ENCODE data around the gene CACNA1C.

CACNA1C gene

GRCh38 chr12:2301531-2302461, 249.0 kb downstream of the CACNA1C start:
- no peak for DNase-seq

DNA sequence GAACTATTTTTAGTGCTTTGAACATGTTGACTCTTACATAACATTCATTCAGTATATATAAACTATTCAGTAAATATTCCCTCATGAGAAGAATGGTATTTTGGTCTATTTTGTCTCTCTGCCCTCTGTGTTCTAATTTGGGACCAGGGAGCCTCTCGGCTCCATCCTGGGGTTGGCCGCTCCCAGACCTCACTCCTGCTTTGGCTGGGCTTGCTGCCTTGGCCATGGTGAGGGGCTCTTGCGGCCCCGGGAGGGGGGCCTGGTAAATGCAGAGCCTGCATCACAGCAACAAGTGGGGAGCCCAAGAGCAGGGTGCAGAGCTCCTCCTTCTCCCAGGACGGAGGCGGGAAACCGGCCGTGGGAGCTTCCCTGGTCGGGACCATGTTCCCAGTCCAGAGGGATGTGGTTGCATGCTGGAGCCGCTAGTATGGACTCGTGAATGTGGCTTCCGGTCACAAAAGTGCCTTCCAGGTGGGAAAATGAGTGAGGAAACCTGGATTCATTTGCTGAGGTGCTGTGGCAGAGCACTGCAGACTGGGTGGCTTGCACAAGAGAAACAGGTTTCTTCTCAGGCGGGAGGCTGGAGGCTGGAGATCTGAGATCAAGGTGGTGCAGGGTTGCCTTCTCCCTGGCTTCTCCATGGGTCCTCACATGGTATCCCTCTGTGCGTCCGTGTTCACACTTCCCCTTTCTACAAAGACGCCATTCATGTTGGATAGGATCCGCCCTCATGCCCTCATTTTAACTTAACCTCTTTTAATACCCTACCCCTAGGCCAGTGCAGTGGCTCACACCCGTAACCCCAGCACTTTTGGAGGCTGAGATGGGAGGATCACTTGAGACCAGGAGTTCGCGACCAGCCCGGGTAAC, 250.2 kb downstream of the CACNA1C start:
- DNase-seq: no peak

GRCh38 chr12:2304223-2304622, 251.4 kb downstream of the CACNA1C start:
- DNase-seq: no peak

- DNase-seq: peak; percentile 84 to 85
Observed at GRCh38 chr12:2306012-2306411, 253.2 kb downstream of the CACNA1C start.

GRCh38 chr12:2306735-2307134, 253.9 kb downstream of the CACNA1C start:
- DNase-seq: peak; percentile 22 to 38

DNA sequence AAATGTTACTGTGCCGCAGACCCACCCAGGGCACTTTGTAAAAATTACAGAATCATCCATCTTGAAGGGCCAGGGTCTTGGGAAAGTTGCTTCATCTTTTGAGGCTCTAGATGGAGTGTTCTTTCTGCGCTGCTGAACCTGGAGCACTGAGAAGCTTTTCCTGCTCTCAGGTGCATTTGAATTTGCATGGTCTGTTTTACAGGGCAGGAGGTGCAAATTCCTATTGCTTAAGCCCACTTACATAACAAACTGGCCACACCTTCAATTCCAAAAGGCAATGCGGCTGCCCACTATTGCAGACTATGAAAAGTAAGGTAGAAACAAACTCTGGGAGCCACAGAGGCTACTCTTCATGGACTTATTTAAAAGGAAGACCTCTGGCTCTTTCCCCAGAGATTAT, 254.8 kb downstream of the CACNA1C start:
- DNase-seq: no peak

- DNase-seq: peak; percentile 48 to 60
Observed at GRCh38 chr12:2309647-2310046, 256.9 kb downstream of the CACNA1C start.

DNA sequence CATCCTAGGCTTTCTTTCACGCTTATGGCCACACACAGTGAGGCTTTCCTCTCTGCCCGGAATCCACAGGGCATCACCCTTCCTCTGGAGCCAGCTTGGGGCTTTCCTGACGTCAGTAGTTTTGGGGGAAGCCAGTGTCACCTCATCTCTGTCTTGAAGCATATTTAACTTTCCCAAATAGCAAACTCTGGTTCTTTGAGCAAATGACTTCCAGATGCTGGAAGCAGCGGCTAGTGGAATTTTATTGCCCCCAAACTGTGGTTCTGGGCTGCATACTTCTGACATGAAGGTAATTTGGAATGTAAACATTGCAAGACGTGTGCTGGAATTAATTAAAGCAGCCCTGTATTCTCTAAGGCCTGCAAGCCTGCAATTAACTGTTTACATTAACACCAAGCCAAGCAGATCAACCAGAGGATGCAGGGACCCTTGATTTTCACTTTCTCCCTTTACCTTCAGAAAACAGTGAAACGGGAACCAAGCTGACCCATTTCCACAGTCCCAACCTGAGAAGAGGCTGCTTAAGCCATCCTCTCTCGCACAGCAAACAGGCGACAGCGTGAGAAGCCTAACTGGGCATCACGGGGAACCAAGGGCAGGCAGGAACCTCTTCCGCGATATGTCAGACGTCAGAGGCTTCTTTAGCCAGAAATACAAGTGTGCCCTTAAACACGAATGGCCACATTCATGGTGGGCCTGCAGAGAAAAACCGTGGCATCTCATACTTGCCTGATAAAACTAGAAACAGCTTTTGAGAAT, 258.4 kb downstream of the CACNA1C start:
- no peak for DNase-seq

DNA sequence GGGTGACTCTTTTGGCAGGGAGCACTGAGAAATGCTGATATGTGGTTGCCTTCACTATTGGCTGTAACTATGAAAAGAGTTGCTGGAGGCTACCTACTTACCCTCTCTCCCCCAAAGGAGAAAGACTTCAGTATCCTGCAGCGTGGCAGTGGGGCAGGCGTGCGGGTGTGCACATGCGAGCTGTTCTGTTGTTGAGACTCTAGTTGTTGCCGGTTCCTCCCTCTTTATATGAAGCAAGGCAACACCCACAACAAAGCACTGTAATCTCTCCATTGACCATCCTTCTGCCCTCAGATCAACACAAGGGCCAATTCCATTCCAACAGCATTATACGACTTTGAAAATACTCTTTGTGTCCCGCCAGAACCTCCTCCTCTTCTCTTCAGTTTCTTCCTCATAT, 259.4 kb downstream of the CACNA1C start:
- no peak for DNase-seq

GRCh38 chr12:2312770-2313169, 260.0 kb downstream of the CACNA1C start:
- no peak for DNase-seq

- DNase-seq: no peak
Observed at GRCh38 chr12:2314492-2314891, 261.7 kb downstream of the CACNA1C start.

GRCh38 chr12:2317772-2318171, 265.0 kb downstream of the CACNA1C start:
- DNase-seq: no peak

DNA sequence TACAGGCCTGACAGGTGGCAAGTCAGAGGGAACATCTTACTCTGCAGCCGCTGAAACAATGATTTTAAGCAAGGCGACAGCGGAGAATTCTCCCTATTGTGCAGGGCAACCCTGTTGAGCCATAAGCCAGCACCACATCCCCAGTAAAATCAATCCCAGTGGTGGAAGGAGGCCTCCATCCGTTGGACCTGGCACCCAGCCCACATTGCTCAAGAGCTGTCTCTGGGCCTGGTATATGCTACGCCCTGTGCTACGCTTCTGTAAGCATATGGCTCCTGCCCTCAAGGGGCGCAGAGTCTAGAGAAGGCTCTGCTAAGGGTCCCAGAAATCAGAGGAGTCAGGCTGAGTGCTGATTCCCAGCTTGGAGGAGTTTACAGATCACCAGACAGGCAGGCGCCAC, 265.5 kb downstream of the CACNA1C start:
- DNase-seq: no peak

DNA sequence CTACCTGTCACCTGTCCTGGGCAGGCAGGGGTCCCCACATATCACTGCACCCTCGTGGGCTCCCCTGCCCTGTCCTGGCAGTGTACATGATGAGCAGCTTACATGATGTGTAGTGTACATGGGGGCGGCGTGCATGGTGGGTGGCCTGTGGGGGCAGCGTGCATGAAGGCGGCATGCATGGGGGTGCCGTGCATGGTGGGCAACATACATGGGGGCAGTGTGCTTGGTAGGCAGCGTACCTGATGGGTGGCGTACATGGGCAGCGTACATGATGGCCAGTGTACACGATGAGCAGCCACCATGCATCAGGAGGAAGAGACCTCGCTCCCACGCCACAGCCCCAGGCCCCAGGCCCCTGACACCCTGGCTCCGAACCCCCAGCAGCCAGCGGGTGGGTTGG, 266.3 kb downstream of the CACNA1C start:
- DNase-seq: no peak

- DNase-seq: no peak
Observed at GRCh38 chr12:2319737-2320506, 267.1 kb downstream of the CACNA1C start.

DNA sequence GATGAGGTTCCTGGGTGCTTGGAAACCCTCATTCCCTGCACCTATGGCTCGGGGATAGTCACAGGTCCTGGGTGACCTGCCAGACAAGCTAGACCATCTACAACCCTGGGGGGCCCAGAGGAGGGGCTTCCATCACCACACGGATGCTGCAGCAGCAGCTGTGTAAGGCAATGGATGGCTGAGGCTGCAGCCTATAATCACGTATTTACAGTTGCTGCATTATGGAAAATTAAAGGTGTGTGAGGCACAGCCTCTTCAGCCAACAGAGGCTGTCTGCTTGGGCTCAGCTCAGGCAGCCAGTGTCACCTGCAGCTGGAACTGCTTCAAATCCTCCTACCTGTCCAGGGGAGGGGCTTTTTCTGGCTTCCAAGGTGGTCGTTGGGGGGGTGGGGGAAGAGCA, 268.1 kb downstream of the CACNA1C start:
- no peak for DNase-seq

GRCh38 chr12:2322554-2323120, 269.9 kb downstream of the CACNA1C start:
- DNase-seq: no peak

- no peak for DNase-seq
Observed at GRCh38 chr12:2323532-2324255, 270.9 kb downstream of the CACNA1C start.

GRCh38 chr12:2324387-2324786, 271.6 kb downstream of the CACNA1C start:
- no peak for DNase-seq

- DNase-seq: no peak
Observed at GRCh38 chr12:2325519-2325918, 272.7 kb downstream of the CACNA1C start.

- DNase-seq: no peak
Observed at GRCh38 chr12:2326470-2326869, 273.7 kb downstream of the CACNA1C start.
